DMS 273 treated with DMSO at 0.1 percent for 48 hours (cell line): ENCODE measurements around the gene PDAP1.
A peak's percentile ranks its signal among the peaks of the same experiment; 100 is the strongest.
"Not testable (repeated sequence)": the region's sequence is repeated elsewhere in the genome, so short reads cannot be mapped to it uniquely, and the experiment has no call there.

Experiments used
- DNase-seq: peaks from one replicate; lab custom pipeline; 2025; lab: John Stamatoyannopoulos, UW

PDAP1 gene

GRCh38 chr7:99408379-99409191, at the start of gene PDAP1, which contains the start of gene BUD31:
PDAP1 (minus strand) TSS chr7:99408597; CDS start chr7:99408548, 49 bp downstream.
BUD31 (plus strand) TSS chr7:99408969; CDS start chr7:99411093, 2,124 bp downstream.
- DNase-seq, result peak; percentile 90

- DNase-seq, result no peak
Observed at GRCh38 chr7:99457650-99458493, 49.5 kb upstream of the PDAP1 start.

- DNase-seq, result no peak
Observed at GRCh38 chr7:99457050-99457649, 48.8 kb upstream of the PDAP1 start.

- no peak for DNase-seq
Observed at GRCh38 chr7:99456288-99456687, 47.9 kb upstream of the PDAP1 start.

GRCh38 chr7:99455874-99456273, 47.5 kb upstream of the PDAP1 start:
- no peak for DNase-seq

GRCh38 chr7:99453105-99453504, 44.7 kb upstream of the PDAP1 start:
- no peak for DNase-seq

GRCh38 chr7:99452541-99452940, 44.1 kb upstream of the PDAP1 start:
- no peak for DNase-seq

- DNase-seq, result no peak
Observed at GRCh38 chr7:99451936-99452335, 43.5 kb upstream of the PDAP1 start.

- DNase-seq, result no peak
Observed at GRCh38 chr7:99449326-99449725, 40.9 kb upstream of the PDAP1 start.

GRCh38 chr7:99448855-99449254, 40.5 kb upstream of the PDAP1 start:
- no peak for DNase-seq

- no peak for DNase-seq
Observed at GRCh38 chr7:99447943-99448342, 39.5 kb upstream of the PDAP1 start.

- DNase-seq, result no peak
Observed at GRCh38 chr7:99446096-99446495, 37.7 kb upstream of the PDAP1 start.

GRCh38 chr7:99440195-99440594, 31.8 kb upstream of the PDAP1 start:
- no peak for DNase-seq

GRCh38 chr7:99438573-99439480, 30.4 kb upstream of the PDAP1 start, which contains the start of the genes CPSF4 and PTCD1:
CPSF4 (plus strand) TSS chr7:99438943; CDS start chr7:99439083, 140 bp downstream.
PTCD1 (minus strand) TSS chr7:99438798; CDS start chr7:99435242, 3,556 bp downstream.
- peak; percentile 90 for DNase-seq

- no peak for DNase-seq
Observed at GRCh38 chr7:99437946-99438572, 29.7 kb upstream of the PDAP1 start.

GRCh38 chr7:99433158-99433557, 24.8 kb upstream of the PDAP1 start:
- DNase-seq, result no peak

- not testable (repeated sequence) for DNase-seq
Observed at GRCh38 chr7:99431756-99432540, 23.6 kb upstream of the PDAP1 start.

- DNase-seq, result no peak
Observed at GRCh38 chr7:99429756-99430155, 21.4 kb upstream of the PDAP1 start.

GRCh38 chr7:99428972-99429566, 20.7 kb upstream of the PDAP1 start:
- no peak for DNase-seq
